Fibroblast of skin of abdomen (primary cell): ENCODE results near the gene ZNF454. TPM values are rescaled to one million over a fixed set of nuclear protein-coding genes. Genes with fewer than 3 reads are reported as not detected.

Source experiments
- DNase-seq: peaks from one replicate; pipeline ENCODE4 v3.0.0-alpha.2; 2013
- polyA plus RNA-seq, 2 experiments: library from polyadenylated mRNA; unstranded; fragments of 120-200 nt; gene quantifications; one replicate each; pipeline ENCODE4 v1.2.1, GENCODE V29; 2013; ENCODE audit not compliant: insufficient read length in 2 of 2

The ZNF454 gene
- 1.2 TPM for polyA plus RNA-seq (2013, experiment 1 of 2; ENCODE audit: insufficient read length)
- polyA plus RNA-seq (2013, experiment 2 of 2; ENCODE audit: insufficient read length): 1.4 TPM

DNA sequence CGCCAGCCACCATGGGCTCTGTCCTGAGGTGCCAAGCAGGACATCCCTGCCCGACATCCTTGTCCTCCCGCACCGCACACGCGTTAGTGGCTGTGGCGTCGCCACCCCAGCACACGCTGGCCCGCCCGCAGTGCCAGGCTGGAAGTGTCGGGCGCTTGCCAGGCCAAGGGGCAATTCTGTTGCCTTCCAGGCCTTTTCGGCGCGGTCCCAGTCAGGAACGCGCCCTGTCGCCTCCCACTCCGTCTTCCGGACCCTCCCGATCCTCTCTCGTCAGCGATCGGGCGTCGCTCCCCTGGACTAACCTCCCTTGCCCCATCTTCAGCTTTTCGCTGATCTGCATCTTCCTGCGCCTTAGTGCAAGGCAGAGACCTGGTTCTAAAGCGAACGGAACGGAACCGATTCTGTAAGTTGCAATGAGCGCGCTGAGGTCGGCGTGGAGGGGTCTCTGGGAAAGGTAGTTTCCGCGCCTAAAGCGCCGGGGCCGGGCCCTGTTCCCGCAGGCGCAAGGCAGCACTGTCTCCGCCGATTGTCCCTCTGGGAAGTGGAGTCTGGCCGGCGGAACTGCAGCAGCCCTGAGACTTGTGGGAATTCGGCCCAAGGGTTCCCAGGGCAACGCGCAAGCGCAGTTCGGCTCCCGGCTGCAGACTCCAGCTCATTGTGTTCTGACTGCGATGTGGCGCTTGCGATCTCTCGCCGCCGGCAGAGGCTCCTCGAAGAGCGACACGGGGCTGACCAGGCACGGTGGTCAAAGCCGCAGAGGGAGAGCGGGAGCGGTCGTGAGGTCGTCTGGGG lies at the start of gene ZNF454:
TSS of gene ZNF454 (plus strand) at position 630 of the 792 bp plus-strand sequence. CDS start 1,594 bp downstream, outside the sequence.
- DNase-seq: peak; percentile 96

DNA sequence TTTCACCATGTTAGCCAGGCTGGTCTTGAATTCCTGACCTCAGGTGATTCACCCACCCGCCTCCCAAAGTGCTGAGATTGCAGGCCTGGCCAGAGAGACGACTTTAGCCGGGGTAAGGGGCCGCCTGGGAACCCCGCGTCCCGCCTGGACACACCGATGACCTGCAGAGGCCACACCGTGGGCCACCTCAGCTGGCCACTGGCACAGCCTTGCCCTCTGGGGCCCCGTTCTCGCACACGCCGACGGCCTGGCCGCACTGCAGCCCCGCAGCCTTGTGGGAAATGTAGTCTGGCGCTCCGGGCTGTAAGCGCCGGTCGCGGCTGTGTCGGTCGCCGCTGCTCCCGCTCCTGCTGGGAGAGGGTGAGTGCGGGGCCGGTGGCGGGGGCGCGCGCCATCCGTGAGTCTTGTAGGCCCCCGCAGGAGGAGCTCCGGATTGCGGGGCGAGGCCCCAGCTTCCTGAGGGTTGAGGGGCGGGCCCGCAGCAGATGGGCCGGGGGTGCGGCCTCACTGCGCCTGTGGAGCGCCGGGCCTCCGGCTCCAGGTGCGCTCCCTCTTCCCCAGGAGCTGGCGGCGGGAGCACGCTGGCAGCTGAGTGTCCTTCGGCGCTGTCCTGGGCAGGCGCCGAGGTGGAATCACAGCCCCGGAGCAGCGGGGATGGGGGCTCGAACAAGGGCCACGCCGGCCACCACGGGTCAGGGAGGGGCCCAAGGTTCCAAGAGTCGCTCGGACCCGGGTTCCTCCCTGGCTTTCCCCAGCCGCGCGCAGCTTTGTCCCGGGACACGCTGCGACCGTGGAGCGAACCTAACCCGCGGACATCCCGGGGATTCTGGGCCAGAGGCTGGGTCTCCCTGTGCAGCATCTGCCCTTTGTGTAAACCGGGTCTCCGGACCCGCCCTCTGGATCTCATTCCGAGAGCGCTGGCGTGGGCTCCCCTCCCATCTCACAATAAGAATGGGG lies 45.1 kb upstream of the ZNF454 start, which contains the start of gene ZFP2:
TSS of gene ZFP2 (plus strand) at position 299 of the 957 bp plus-strand sequence. CDS start 35,401 bp downstream, outside the sequence.
- DNase-seq: peak; percentile 57

DNA sequence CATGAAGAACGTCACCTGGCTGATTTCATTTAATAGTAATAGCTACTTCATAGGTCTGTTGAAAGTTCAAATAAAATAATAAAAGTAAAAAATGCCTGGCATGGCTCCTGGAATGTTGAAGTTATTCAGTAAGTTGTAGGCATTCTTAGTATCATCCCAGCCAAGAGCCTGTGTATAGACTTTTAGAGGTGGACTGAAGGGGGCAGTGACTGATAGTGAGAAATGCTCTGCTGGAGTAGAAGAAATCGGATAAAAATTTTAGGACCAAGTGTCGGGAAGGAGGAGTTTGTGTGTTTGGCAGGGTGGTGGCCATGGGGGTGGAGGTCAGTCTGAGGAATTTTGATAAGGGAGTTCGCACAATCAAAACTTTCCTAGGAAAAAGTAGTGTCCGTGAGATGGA lies 41.7 kb upstream of the ZNF454 start:
- DNase-seq: no peak

DNA sequence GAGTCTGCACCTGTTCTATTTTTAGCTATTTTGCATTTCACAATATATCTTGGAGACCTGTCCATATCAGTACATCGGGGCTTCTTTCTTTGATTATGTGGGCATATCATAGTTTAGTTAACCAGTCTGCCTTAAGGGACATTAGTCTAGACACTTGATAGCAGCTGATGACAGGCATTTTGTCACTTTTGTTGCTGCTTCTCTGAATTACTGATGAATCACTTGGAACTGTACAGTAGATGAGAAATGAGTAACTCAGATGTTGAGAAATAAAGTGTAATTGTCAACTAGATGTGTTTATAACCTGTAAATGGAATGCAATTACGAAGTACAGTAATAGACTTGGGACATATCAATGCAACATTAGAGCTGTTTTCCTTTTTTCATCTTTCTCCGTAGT lies 38.1 kb upstream of the ZNF454 start:
- no peak for DNase-seq

DNA sequence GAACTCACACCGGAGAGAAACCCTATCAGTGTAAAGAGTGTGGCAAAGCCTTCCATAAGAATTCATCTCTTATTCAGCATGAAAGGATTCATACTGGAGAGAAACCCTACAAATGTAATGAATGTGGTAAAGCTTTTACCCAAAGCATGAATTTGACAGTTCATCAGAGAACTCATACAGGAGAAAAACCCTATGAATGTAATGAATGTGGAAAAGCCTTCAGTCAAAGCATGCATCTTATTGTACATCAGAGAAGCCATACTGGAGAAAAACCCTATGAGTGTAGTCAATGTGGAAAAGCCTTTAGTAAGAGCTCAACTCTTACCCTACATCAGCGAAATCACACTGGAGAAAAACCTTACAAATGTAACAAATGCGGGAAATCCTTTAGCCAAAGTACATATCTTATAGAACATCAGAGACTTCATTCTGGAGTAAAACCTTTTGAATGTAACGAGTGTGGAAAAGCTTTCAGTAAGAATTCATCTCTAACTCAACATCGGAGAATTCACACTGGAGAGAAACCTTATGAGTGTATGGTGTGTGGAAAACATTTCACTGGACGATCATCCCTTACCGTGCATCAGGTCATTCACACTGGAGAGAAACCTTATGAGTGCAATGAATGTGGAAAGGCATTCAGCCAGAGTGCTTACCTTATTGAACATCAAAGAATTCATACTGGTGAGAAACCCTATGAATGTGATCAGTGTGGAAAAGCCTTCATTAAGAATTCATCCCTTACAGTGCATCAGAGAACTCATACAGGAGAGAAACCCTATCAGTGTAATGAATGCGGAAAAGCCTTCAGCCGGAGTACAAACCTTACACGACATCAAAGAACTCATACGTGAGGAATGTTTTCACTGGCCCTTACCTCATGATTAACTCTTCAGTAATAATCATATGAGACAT lies 8.9 kb upstream of the ZNF454 start:
- DNase-seq: no peak

DNA sequence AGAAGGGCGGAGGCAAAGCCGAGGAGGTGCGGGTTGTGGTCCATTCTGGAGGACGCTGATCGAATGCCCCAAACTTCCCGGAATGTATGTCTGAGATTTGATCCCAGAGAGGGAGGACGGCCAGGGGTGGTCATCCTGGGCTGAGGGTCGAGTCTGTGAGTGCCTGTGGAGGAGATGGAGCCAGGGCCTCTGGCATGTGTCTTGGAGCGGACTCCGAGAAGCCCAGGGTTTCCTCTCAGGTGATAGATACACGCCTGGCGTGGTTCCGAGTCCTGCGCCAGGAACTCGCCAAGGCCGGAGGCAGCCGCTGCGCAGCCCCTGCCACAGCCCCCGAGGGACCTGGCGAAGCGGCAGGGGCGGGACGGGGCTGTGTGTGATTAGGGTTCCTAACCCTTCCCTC lies 363 bp downstream of the ZNF454 start:
- DNase-seq: peak; percentile 16

DNA sequence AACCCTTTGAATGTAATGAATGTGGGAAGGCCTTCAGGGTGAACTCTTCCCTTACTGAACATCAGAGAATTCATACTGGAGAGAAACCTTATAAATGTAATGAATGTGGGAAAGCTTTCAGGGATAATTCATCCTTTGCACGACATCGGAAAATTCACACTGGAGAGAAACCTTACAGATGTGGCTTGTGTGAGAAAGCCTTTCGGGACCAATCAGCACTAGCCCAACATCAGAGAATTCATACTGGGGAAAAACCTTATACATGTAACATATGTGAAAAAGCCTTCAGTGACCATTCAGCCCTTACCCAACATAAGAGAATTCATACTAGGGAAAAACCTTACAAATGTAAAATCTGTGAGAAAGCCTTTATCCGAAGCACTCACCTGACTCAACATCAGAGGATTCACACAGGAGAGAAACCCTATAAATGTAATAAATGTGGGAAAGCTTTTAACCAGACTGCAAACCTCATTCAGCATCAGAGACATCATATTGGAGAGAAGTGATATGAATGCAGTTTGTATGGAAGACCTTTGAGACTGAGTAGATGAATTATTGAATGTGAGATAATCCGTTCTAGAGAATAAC lies 24.6 kb downstream of the ZNF454 start:
- DNase-seq: no peak

DNA sequence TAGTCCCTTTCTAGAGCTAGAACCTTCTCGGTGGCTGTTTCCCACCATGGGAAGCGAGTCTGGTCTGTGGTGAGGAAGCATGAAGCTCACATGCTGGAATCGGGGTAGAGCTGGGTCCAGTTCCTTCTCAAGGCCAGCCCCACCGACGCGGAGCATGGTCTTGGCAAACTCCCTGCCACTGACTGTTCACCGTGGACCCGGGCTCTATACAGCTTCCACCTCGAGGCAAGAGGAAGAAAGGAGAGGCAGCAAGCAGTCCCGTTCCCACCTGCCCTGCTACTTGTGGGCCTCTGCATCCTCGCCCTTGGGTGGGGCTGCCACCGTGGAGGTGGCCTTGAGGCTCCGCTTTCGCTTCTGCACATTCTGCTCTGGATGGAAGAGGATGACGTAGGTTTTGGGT lies 40.4 kb downstream of the ZNF454 start:
- DNase-seq: no peak

DNA sequence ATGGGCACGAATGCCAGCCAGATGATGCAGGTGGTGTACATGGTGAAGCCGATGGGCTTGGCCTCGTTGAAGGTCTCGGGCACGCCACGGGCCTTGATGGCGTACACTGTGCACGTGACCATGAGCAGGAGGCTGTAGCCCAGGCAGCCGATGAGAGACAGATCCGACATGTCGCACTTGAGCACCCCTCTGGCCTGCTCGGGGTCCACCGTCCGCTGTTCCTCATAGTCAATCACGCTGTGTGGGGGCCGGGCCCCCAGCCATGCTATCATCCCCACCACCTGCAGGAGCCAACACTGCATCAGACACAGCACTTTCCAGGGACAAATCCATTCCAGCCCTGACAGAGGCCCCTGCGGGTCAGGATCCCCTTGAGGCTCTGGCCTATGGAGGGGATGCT lies 41.9 kb downstream of the ZNF454 start:
- DNase-seq: no peak

DNA sequence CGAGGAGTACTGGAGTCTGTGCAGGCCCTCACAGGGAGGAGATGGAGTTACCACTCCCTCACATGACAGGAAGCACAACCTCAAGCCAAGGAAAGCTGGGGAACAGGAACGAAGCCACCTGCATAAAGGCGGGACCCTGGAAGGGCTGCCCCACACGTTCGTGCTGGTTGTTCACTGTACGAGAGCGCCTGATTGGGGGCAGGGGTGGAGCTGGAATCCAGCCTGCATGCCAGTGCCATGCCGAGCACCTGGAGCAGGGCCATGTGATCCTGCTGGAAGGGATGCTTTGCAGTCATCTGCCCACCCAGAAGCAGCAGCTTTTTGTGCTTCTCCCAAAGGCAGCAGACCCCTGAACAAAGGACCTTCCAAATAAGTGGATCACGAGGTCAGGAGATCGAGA lies 42.7 kb downstream of the ZNF454 start:
- DNase-seq: no peak

DNA sequence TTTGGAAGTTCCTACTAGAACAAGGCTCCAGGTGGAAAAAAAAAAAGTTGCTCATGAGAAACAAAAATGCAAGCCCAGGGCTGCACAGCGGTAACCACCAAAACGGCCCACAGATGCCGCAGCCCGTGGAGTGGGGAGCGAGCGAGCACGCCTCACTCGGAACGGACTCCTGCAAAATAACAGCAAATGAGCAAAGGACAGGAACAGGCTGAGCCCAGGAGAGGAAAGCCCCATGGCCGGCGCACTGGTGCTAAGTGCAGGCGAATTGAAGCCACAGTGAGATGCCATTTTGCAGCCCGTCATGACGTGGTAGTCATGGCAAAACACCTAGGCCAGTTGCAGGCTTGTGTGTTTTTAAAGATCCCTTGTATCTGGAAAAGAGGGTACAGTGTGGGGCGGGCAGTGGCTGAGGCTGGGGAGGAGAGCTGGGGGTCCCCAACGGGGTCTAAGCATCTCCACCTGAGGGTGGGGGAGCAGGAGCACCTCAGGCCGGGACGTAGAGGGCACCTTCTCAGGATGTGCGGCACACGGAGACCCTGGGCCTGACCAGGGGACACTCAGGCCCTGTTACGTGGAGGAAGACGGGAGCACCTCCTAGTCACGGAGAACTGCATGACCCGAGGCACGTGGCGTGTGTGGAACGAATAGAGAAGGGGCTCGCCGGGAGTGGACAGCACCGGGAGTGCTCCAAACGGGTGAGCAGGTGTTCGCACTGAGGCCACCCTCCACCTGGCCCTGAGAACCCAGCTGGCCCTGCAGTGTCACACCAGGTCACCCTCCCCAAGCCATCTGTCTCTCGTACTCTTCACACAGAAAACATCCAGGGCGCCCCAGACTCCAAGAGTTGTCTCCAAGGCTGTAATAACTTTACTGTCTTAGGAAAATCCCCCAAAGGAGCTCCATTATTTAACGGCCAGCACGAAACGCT lies 43.4 kb downstream of the ZNF454 start:
- DNase-seq: no peak

DNA sequence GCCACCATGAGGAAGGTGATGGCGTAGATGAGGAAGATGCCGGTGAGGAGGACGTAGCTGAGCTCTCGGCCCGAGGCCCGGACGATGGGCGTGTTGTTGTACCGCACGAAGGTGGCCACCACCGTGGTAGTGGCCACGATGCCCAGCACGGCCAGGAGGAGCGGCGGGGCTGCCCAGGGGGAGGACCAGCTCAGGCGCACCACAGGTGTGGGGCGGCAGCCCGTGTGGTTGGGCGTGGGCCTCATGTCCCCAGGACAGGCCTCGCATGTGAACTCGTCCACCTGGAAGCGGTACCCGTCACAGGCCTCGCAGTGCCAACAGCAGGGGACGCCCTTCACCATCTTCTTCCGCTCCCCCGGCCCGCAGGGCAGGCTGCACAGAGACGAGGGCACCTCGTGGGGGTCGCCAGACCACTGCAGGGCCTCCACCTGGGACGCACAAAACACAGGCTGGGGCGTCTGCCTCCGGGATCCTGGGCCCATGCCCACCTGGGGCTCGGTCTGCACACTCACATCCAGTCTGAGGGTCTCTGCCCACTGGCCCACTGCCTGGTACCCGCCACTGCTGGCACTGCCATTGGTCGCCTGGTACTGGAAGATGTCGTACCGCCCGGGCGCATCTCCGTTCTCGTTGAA lies 45.4 kb downstream of the ZNF454 start:
- no peak for DNase-seq

DNA sequence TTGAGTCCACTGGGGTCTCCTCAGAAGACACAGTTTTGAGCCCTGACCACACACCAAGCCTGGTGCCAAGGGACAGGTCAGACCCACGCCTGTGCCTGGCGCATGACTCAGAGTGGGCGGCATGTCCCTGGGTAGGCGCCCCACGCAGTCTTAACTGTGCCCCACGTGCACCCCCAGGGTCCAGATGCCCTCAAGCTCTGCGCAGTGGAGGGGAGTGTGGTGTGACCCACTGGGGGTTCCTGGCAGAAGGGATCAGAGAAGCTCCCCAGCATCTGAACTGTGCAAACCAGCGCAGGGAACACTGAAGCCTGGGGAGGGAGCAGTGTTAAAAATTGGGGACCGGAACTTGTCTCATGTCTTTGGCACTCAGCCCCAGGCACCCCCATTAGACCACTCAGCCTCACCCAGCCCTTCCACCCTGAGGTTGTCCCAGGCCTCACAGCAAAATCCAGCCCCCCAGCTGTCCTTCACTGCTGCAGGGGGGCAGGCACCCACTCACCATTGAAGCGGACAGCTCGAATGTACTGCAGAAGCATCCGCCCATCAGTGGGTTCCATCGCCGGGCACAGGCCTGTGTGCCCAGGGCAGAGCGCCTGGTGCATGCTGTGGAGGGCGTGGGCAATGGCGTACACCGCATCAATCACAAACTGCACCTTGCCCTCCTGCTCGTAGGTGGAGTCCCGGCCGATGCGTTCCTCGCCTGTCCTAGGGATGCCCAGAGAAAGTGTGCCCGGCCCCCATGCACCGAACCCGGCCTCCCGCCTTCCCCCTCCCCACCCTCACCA lies 47.6 kb downstream of the ZNF454 start:
- no peak for DNase-seq

DNA sequence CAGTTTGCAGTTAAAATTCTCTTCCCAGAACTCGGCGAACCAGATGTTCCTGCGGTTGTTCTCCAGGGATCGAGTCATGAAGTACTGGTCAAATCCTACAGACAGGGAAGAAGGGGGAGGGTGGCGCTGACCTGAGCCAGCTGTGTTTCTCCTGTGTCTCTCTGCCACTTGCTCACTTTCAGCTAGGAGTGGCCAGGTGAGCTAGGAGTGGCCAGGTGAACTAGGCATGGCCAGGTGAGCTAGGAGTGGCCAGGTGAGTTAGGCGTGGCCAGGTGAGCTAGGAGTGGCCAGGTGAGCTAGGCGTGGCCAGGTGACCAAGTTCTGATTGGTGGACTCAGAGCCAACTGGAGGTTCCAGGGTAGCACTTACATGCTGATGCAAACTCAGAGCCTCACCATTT lies 48.3 kb downstream of the ZNF454 start:
- DNase-seq: no peak

DNA sequence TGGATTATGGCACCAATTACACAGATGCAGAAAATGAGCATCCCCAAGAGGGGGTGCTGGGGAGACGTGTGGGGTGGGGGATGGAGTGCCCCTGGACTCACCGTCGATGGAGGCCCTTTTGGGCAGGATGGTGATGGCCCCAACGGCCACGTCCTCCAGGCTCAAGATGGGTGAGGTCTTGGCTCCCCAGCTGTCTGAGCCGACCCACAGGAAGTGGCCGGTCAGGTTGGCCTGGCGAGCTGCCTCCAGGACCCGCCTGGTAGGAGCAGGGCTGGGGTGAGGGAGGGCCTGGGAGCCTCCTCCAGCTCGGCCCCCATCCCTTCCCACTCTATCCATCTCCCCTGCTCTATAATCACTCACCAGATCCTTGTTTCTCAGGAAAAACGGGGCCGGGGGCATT lies 49.5 kb downstream of the ZNF454 start:
- no peak for DNase-seq

DNA sequence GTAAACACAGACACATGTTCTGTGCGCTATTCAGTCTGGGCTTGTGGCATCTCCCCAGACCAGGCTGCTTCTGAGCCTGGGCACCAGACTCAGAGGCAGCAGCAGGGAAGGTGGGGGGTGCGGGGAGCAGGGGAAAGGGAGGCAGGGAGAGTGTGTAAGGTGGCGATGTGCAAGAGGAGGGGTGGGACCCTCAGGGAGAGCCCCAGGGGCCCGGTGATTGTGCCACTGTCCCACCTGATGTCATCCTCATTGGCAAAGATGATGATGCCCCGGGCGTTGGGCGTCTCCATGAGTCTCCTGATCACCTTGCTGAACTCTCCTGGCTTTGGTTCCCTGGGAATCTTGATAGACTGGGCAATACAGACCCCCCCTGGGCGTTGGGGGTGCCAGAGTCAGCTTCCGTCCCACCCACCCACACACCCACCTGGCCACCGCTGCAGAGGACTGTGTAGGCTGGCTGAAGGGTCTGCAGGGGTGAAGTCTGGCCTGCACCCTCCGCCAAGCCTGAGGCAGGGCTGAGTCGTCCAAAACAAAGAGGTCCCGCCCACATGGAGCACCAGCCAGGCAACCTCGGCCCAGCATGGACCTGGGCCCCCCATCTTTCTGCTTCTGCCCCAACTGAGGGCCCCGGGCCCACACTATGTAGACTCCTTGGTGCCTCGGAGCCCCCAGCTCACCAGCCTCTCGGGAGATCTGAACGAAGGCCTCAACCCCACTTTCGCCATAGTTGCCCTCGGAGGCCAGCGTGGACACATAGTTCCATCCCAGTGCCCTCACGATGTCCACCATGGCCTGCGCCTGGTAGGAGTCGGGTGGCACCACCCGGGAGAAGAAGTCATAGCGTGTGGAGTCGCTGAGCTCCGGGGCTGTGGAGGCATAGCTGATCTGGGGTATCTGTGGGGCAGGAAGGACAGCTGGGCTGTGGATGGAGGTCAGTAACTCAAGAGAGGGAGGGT lies 50.5 kb downstream of the ZNF454 start:
- no peak for DNase-seq

DNA sequence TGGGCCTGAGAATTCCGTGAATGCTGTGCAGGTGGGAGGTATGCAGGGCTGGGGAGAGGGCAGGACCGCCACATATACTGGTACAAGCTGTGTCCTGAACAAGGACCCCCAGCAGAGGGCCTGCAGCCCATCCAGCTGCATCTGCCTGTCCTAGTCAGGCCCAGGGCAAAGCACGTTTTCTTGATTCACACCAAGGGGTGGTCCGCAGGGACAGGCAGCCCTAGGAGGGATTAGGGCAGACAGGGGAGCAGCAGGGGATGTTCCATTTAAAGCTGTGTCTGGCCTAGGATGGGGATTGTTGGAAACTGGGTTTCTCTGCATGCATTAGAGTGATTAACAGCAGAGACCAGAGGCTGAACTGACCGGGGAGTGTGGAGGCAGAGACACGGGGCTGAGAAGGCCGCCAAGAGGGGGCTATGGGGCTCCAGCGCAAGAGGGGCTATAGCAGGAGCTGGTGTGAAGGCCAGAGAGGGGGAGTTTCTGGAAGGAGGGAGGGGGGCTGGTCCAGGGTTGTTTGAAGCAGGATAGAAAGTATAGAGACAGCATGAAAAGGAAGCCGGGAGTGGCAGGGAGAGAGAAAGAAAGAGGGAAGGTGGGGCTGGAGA lies 51.4 kb downstream of the ZNF454 start:
- DNase-seq: no peak
